ENCODE data around the gene CNR2.

DNA sequence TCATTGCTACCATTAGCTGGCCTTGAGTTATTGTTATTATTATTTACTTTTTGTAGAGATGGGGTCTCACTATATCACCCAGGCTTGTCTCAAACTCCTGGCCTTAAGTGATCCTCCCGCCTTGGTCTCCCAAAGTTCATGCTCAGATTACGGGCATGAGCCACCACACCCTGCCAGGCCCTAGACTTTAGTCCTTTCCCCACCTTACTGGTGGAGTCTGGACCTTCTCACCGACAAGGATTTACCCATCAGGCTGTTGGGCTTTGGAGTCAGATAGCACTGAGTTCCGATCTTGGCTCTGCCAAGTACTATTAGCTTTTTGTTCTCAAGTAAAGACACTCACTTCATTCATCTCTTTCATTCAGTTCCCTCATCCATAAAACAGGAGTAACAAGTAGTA lies 17.2 kb downstream of the CNR2 start:
- TF ChIP-seq, protein P1, sequence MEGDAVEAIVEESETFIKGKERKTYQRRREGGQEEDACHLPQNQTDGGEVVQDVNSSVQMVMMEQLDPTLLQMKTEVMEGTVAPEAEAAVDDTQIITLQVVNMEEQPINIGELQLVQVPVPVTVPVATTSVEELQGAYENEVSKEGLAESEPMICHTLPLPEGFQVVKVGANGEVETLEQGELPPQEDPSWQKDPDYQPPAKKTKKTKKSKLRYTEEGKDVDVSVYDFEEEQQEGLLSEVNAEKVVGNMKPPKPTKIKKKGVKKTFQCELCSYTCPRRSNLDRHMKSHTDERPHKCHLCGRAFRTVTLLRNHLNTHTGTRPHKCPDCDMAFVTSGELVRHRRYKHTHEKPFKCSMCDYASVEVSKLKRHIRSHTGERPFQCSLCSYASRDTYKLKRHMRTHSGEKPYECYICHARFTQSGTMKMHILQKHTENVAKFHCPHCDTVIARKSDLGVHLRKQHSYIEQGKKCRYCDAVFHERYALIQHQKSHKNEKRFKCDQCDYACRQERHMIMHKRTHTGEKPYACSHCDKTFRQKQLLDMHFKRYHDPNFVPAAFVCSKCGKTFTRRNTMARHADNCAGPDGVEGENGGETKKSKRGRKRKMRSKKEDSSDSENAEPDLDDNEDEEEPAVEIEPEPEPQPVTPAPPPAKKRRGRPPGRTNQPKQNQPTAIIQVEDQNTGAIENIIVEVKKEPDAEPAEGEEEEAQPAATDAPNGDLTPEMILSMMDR (IDR thresholded peaks at IDR 0.05): no peak
- no peak for TF ChIP-seq POLR2A (IDR thresholded peaks at IDR 0.05)
